ENCODE data around the gene MMP24.

DNA sequence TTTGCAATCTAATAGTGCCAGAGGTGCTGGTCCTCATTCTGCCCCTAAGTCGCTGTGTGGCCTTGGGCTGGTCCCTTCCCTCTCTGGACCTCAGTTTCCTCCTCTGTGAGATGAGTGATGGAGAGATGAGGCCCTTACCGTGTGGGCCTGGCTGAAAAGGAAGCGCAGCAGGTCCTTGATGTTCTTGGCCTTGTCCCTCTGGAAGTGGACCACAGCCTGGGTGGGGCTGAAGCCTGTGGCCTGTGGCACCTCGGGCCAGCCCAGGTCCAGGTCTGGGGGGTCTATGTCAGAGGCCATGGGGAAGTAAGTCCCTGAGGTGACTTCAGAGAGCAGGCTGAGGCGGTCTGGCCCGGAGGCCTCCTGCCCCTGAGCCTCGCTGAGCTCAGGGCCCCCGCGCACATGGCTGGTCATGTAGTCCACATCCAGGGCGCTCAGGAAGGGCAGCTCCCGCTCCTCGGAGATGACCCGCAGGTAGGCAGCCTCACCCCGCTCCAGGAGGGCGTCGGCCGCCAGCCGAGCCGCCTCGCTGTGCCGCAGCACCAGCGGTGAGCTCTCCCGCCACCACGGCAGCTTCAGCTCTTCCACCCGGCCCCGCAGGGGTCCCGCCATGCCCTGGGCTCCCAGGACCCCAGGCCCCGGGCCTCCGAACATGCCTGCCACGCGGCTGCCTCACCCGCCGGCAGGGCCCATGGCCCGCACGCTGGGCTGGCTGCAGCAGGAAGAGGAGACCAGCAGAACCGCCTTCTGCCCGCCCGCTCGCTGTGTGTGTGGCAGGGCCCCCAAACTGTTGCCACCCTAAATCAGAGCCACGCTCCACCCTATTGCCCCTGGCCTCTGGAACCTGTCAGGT, 65.4 kb downstream of the MMP24 start, which contains the start of gene FAM83C:
- no peak for TF ChIP-seq CTCF (conservative IDR thresholded peaks at IDR 0.05)
- no peak for TF ChIP-seq ZFX (IDR thresholded peaks at IDR 0.05)
